HG02571 (cell line): ENCODE data around the gene XPO4.

Experiments
- ATAC-seq: cut with Tn5 transposase; IDR thresholded peaks from one replicate; pipeline ENCODE4 v1.9.1; 2021; ENCODE audit warnings: mild to moderate bottlenecking, moderate library complexity; ENCODE audit not compliant: unreplicated experiment

Gene XPO4

GRCh38 chr13:20831254-20831653, 71.3 kb downstream of the XPO4 start:
- ATAC-seq, result no peak

DNA sequence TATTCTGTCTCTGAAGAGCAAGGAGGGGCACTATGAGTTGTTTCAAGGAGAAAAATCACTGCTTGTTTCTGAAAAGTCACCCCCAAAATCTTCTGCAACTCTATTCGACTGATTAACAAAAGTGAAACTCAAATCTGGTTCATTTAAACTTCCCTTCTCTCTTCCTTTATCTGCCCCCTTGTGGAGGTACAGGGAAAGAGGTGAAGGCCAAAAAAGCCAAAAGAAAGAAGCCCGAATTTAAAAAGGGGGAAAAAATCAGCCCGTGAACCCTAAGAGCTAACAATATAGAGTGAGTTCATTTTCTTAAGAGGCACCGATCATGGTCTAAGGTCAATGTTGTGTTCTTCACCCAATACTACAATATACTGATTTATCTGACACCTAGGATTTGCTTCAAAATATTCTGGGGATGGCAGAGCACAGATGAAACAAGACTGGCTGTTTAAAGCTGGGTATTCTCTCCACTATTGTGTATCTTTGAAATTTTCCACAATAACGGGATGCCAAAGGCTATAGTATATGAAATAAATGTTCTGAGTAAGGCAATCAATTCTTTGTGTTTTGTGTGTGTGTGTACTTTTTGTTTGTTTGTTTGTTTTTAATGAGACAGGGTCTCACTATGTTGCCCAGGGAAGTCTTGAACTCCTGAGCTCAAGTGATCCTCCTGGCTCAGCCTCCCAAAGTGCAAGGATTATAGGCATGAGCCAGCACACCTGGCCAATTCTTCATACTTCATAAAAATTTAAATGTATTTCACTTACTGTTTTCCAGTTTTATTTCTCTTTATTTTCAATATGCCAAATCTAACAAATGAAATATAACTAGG, 73.8 kb downstream of the XPO4 start:
- no peak for ATAC-seq

- no peak for ATAC-seq
Observed at GRCh38 chr13:20826843-20827560, 75.5 kb downstream of the XPO4 start.

GRCh38 chr13:20826301-20826700, 76.2 kb downstream of the XPO4 start:
- no peak for ATAC-seq

DNA sequence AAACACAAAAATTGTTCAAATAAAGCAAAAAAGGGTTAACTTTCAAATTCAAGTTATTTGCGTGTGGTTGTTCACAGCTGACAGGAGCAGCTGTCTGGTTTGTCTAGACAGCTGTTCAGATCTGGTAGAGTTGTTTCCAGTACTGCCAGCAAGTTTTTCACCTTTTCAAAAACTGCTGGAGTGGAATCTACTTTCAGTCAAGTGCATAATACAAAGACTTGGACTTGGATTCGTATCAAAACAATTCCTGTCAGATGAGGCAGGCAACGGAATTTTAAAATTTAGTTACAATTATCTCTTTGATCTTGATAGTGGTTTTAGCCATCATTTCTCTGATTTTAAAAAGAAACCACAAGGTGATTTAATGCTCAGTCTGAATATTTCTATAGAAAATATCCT, 77.1 kb downstream of the XPO4 start:
- no peak for ATAC-seq

GRCh38 chr13:20824762-20825476, 77.6 kb downstream of the XPO4 start:
- ATAC-seq, result no peak

- ATAC-seq, result no peak
Observed at GRCh38 chr13:20823071-20823470, 79.5 kb downstream of the XPO4 start.

GRCh38 chr13:20822406-20822805, 80.1 kb downstream of the XPO4 start:
- no peak for ATAC-seq

DNA sequence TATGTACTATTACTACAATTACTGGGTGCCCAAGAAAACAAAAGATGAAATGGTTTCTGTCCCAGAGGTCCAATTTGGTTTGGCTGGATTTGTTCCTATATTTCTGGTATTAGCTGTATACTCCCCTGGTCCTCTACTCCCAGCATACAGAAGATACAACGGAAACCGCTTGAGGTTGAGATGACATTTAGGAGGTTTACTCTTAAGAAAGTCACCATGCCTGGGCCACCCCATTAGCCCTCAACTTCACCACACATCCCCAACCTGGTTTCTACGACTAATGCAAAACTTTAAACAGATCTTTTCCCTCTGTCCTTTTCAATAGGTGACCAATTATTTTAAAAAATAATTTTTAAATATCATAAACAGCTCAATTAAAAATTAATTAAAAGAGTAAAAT, 82.8 kb downstream of the XPO4 start:
- ATAC-seq, result no peak

DNA sequence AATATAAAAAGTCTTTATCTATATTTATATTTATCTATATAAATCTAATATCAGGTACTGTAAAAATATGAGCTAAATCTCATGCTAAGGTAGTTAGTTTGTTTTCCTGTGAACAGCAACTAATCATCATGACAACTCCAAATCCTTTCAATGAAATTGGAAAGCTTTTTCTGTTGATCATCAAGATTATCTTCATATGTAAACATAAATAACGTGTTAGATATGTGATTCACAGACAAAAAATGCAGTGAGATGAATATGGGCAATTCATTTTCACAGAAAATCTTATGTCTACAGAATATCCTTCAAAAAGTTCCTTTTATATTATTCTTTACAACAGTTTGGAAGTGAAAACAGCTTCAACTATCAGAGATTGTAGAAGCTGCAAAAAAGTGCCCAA, 87.1 kb downstream of the XPO4 start:
- no peak for ATAC-seq

DNA sequence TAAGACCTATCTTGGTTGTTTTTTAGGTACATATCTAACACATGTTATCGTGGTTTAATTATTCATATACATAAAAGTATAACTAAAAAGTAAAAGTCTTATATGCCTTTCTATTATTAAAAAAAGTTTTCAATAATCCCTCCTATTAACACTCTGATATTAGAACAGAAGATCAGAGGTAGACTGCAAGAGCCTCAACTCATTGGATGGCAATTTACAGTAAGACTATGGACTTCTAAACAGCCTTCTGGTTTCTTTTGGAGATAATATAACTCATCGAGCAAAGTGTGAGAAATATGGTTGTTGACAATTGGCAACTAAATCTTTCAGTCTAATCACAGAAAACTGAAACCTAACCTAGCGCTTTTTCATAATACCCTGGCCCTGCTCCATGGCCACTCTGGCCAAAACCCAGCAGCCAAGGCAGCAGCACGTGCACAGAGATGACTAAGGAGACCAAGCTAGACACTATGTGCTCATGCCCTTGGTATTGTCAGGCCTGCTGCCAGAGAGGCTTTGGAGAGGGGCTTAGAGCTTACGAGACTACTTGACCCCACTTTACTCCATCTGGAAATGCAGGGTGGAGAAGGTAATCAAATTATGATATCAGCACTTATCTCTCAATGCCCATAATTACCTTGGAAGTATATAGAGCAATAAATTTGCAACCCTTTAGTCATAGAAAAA, 88.2 kb downstream of the XPO4 start:
- ATAC-seq, result no peak

DNA sequence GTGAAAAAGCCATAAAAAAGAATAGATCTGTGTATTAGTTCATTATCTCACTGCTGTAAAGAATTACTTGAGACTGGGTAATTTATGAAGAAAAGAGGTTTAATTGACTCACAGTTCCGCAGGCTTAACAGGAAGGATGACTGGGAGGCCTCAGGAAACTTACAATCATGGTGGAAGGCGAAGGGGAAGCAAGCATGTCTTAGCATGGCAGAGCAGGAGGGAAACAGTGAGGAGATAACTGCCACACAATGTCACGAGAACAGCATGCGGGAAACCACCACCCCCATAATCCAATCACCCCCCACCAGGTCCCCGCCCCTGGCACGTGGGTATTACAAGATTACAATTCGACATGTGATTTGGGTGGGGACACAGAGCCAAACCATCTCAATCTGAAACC, 89.7 kb downstream of the XPO4 start:
- no peak for ATAC-seq

- ATAC-seq, result no peak
Observed at GRCh38 chr13:20810808-20811207, 91.7 kb downstream of the XPO4 start.

- ATAC-seq, result no peak
Observed at GRCh38 chr13:20808874-20809273, 93.7 kb downstream of the XPO4 start.

GRCh38 chr13:20803180-20803965, 99.2 kb downstream of the XPO4 start:
- ATAC-seq, result no peak

DNA sequence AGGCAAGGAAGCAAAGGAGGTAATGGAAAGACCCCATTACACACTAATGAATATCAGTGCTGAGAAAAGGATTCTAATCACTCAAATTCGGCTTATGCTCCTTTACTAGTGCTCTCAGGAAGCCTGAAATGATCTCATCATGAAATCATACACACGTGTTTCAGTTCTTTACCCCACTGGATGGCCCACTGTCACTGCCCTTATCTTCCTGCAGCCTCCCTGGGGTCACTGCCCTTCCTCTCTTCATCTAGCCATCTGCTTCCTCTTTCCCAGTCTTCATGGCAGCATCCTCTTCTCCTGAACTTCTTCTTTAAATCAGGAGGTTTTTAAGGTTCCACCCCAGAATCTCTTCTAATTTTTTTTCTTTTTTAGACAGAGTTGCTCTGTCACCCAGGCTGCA, 100.8 kb downstream of the XPO4 start:
- no peak for ATAC-seq

DNA sequence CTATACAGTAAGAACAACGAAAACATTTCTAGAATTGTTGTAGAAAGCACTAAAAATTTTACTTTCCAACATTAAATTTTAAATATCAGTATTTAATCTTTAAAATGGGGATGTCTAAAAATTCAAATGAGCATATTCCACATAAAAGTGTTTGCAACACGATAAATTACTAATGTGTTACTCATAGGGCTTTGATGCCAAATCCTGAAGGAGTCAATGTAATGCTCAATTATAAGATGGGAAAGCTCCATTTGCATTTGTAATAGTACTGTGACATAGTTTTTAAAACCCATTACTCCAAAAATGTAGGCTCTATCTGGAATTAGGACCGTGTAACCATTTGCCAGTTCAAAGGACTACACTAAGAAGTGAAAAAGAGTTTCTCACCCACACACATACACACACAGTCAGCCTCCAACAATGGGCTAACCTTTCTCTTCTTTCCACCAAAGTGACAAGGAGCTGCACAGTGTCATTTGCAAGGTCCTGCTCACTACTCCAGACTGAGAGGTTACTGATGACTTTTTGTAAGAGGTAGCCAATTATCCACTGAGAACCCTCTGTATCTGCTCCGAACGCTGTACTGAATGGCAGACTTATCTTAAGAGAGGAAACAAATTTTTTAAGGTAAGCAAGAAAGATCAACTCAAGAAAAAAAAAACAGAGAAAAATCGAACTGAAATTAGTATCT, 102.7 kb downstream of the XPO4 start:
- no peak for ATAC-seq

DNA sequence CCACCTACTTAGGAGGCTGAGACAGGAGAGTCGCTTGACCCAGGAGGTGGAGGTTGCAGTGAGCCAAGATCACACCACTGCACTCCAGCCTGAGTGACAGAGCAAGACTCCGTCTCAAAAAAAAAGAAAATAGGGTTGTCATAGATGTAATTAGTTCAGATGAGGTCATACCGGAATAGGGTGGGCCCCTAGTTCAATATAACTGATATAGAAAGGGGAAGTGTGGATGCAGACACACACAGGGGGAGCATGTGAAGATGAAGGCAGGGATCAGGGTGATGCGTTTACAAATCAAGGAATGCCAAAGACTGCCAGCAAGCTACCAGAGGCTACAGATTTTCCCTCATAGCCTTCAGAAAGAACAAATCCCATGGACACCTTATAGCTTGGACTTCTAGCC, 104.5 kb downstream of the XPO4 start:
- no peak for ATAC-seq

GRCh38 chr13:20796791-20797508, 105.6 kb downstream of the XPO4 start:
- no peak for ATAC-seq
